HEK293T (cell line): ENCODE measurements around the gene NLRP12.

ENCODE experiments used
- FOXK2 ChIP-seq: fragments of 450-650 bp; IDR thresholded peaks from 2 replicates; pipeline ENCODE4 v1.6.1; 2016; ENCODE audit warnings: mild to moderate bottlenecking
- SP1 ChIP-seq: fragments of 450-650 bp; IDR thresholded peaks from 2 replicates; pipeline ENCODE4 v1.6.1; 2017

DNA sequence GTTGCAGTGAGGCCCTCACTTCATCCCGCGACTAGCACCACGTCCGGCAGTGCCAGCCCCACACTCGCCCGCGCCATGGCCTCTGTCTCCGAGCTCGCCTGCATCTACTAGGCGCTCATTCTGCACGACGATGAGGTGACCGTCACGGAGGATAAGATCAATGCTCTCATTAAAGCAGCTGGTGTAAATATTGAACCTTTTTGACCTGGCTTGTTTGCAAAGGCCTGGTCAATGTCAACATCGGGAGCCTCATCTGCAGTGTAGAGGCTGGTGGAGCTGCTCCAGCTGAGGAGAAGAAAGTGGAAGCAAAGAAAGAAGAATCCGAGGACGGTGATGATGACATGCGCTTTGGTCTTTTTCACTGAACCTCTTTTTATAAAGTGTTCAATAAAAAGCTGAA is 48.6 kb downstream of the NLRP12 start:
- no peak for TF ChIP-seq FOXK2
- no peak for TF ChIP-seq SP1
